Posterior cingulate gyrus (tissue), 11 donors: ENCODE data around the gene SCGN.

ENCODE experiments used
- DNase-seq, 10 donors: peaks; one replicate each; pipeline versions ENCODE4 v3.0.0 to v3.0.0-alpha.2; 2020 to 2021; ENCODE audit warnings: mixed read lengths in 3 of 10
- intact Hi-C: fragments of 100-400 bp; cut with DNase I; formaldehyde crosslinking; loops from one replicate; pipeline ENCODE4 v1.15.1; 2023

The SCGN gene

DNA sequence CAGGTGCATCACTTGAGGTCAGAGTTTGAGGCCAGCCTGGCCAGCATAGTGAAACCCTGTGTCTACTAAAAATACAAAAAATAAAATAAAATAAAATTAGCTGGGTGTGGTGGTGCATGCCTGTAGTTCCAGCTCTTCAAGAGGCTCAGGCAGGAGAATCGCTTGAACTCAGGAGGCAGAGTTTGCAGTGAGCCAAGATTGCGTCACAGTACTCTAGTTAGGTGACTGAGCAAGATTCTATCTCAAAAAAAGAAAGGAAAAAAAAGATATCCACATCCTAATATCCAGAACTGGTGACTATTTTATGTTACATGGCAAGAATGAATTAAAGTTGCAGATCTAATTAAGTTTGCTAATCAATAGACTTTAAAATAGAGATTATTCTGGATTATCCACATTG lies 32.5 kb downstream of the SCGN start:
- intact Hi-C loops, result no loop called here
- no peak for DNase-seq

DNA sequence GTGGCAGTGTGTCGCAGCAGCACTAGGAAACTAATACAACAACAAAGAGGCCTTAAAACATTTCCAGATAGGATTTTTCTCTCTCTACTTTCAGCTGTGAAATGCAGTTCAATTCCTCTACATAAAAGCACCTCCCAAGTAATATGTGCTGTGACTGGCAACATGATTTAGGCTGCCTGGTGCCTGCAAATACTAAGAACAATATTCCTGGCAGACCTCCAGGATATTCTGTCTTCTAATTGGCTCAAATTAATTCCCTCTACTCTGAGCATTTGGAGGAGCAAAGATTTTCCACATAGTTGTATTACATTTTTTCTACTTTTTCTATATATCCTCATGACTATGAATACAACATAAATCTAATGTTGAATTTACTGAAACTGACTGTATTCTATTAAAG lies 33.2 kb downstream of the SCGN start:
- no peak for DNase-seq
- intact Hi-C loops, result no loop called here

DNA sequence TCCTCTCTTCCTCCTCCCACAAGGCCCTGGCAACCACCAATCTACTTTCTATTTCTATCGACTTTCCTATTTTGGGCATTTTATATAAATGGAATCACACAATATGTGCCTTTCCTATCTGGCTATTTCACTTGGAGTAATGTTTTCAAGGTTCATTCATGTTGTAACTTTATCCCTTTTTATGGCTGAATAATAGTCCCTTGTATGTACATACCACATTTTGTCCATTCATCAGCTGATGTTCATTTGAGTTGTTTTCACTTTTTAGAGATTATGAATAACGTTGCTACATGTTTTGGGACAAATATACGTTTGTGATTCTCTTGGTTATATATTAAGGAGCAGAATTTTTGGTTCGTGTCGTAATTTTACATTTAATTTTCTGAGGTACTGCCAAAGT lies 33.9 kb downstream of the SCGN start:
- intact Hi-C loops, result no loop called here
- DNase-seq, result no peak

DNA sequence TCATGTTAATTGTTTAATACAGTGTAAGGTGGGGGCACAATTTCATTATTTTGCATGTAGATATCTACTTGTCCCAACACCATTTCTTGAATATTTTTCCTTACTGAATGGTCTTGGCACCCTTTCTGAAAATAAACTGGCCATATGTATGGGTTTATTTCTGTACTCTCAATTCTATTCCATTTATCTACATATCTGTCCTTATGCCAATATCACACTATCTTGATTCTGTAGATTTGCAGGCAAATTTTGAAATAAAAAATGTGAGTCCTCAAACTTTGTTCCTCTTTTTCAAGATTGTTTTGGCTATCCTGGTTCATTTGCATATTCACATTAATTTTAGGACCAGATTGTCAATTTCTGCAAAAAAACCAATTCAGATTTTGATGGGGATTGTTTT lies 34.8 kb downstream of the SCGN start:
- no peak for DNase-seq
- intact Hi-C loops, result no loop called here

DNA sequence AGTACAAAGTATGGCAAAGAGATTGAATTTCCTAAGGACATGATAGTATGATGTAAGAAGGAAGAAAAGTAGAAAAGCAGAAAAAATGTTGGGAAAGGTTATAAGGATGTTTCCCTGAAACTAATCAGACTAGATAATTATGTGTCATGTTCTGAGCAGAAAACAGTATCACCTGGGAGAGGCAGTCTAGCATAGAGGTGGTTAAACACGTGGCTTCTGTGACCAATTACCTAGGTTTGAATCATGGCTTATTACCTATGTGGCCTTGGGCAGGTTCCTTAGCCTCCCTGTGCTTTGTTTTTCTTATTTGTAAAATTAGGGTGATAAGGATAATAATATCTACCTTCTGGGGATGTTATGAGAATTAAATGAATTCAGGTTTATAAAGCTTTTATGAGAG lies 38.0 kb downstream of the SCGN start:
- intact Hi-C loops, result no loop called here
- DNase-seq, result no peak

DNA sequence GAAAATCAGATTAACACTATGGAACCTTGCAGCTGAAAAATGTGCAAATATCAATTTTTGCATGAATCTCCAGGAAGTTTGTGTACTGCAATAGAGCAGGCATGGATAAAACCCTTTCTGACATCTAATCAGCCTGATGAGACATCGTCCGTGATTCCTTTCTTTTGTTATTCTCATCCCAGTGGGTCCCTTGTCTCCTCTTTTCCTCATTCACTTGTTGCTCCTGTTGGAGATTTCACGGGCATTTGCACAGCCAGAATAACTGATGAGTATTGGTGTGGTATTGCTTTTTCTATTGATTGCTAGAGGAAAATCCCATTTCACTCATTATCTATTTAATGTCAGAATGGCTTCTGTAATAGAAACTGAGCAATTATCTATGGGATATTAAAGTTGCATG lies 39.9 kb downstream of the SCGN start:
- intact Hi-C loops, result no loop called here
- DNase-seq, result no peak

- DNase-seq, result no peak
- intact Hi-C loops, result no loop called here
Observed at GRCh38 chr6:25692472-25692871, 40.5 kb downstream of the SCGN start.

GRCh38 chr6:25694366-25694765 lies 42.4 kb downstream of the SCGN start:
- intact Hi-C loops, result no loop called here
- DNase-seq, result no peak

DNA sequence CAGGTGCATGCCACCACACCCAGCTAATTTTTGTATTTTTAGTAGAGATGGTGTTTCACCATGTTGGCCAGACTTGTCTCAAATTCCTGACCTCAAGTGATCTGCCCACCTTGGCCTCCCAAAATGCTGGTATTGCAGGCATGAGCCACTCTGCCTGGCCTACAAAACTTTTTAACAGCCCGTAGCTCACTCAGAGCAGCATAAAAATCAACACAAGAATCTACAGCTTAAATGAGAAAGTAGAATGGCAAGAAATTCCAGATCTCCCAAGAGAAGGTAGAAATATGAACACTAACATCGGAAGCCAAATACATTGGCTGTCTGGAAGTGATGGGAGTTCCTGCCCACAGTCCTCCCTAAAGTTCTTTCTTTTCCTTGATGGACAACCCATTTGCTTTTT lies 43.7 kb downstream of the SCGN start:
- DNase-seq, result no peak
- intact Hi-C loops, result no loop called here

DNA sequence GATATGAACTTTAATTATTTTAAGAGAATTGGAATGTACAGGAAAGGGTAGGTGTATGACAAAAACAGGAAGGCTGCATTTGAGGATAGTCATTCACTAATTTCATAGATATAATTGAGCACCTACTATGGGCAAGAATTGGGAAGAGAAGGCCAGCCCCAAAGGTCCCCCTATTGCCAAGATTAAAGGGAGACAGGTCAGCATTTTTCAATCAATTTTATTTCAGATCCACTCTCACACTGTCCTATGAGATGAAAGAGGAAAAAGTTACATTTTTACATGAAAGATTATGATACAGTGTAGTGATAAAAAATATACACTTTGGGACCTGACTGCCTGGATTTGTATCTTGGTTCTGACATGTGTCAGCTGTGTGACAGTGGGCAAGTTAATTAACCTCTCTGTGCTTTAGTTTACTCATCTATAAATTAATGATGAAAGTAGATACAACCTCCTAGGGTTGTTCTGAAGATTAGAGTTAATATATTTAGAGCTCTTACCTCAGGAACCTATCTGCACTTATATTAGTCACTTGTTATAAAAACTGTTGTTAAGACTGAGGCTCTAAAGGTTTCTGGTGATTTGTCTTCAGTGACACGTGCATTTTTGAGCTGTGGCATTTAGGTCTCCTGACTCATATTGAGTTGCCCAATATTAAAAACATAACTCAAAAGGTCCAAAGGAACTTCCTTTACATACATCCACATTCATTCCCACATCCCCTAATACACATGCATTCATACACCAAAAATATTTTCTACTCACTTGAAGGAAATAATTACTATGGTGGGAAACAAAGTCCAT lies 45.7 kb downstream of the SCGN start:
- intact Hi-C loops, result no loop called here
- no peak for DNase-seq

GRCh38 chr6:25698631-25699030 lies 46.6 kb downstream of the SCGN start:
- no peak for DNase-seq
- intact Hi-C loops, result no loop called here

GRCh38 chr6:25699649-25700048 lies 47.6 kb downstream of the SCGN start:
- intact Hi-C loops, result no loop called here
- no peak for DNase-seq

DNA sequence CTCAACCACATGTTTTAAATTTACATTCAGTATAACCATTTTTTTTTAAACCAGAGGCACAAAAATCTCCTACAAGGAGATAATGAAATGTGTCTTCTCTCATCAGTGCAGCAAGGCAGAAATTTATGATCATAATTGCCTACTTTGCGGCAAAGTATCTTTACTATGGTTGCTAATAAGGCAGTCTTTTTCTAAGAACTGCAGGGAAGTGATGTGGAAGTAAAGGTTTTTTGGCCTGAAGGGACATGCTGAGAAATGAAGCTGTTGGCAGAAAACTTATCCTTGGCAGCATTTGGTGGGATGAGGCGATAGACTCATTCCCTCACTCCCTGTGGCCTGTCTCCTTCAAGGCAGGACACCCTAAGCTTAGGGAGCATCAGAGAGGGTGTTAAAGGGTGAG lies 48.7 kb downstream of the SCGN start:
- DNase-seq, result no peak
- intact Hi-C loops, result no loop called here

- no peak for DNase-seq
- intact Hi-C loops, result no loop called here
Observed at GRCh38 chr6:25701807-25702206, 49.8 kb downstream of the SCGN start.

DNA sequence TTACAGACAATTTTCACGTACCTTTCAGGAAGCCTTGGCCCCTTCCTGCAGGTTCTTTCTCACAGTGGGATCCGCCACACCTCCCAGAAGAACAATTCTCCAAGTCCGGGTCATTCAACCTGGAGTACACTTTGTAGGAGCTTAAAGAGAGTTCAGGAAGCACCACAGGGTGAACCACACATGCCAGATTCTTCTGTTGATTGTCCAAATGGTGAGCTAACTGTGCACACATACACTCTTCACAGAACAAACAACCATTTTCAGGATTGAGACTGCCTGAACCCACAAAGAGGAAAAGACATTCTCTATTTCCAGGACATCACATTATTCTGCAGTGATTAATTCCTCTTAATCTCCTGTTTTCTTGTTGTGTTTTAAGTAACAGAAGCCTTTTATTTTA lies 51.0 kb downstream of the SCGN start:
- DNase-seq, result no peak
- intact Hi-C loops, result no loop called here

DNA sequence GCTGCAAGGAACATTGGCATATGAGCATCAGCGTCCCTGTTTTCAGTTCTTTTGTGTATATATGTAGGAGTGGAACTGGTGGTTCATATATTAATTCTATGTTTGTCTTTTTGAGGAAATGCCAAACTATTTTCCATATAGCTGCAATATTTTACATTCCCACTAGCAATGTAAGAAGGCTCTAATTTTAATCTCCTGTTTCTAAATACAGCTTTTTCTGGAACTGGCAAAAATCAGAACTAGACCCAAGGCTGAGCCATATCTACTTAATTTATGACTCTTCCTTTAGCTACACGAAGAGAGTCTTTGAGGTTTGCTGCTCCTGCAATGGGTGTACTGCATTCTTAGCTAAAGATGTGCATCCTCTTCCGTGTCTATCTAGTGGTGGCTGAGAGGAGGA lies 52.0 kb downstream of the SCGN start:
- intact Hi-C loops, result no loop called here
- DNase-seq, result no peak

DNA sequence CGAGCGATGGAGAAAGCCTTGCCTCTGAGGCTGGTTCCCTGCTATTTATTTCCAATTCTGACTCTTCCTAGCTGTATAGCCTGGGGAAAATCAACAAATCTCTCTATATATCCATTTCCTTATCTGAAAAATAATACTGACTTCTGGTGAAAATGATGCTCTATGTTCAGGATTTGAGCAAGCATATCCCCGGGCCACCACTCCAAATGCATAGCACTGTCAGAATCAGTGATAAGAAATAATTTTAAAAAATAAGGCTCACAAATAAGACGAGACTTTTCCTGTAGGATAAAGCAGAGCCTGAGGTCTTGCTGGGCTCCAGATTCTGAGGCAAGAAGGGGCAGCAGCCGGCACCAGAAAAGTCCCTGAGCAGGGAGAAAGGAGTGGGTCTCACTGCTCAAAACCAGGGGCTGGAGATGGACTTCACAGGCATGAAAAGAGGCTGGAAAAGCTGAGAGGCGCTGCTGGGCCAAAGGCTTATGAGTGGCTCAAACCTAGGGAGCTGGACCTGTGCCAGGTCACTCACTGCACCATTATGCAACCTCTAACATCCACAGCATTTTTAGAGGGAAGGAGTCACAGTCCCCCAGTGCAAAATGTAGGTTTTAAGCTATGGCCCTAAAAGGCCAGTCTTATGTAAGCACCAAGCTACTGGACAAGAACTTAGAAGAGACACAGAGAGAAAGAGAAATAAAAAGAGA lies 54.4 kb downstream of the SCGN start:
- peak in 1 of 10 donors; percentile 28 for DNase-seq
- intact Hi-C loops, result no loop called here

GRCh38 chr6:25709761-25710160 lies 57.7 kb downstream of the SCGN start:
- intact Hi-C loops, result loop anchor here (10.0 kb wide), 1 partner anchor 485 kb away; no protein-coding TSS in a partner anchor

DNA sequence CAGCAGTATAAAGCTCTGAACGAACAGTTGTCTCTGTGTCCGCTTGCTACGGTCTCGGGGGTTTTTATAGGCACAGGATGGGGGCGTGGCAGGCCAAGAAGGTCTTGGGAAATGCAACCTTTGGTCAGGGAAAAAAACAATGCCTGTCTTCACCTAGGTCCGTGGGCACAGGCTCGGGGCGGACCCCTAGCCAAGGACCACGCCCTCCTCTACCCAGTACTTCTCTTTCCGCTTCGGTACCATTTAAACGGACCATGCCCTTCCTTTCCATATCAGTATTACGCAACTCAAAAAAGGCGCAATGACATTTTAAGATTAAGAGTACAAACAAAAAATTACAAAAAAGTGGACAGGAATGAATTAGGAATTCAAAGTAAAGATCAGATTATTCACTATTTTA lies 58.3 kb downstream of the SCGN start:
- intact Hi-C loops, result loop anchor here (10.0 kb wide), 1 partner anchor 485 kb away; no protein-coding TSS in a partner anchor

More at GRCh38 chr6:25709761-25710160, 57.7 kb downstream of the SCGN start:
- DNase-seq, result no peak

DNA sequence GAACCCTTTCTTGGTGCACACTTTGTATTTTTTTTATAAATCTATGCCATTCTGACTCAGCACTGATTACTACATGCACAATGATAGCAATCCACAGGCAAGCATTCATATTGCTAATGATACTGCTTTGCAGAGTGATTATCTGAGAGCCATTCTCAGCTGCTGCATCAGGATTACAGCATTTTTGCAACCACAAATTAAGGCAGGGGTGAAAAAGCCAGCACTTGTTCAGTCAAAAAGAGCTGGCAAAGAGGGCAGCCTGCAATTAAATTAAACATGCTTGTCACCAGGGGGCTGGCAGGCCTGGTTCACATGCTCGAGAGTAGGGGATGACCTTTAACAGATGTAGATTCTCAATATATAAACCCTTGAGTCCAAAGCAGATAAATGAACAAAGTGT lies 61.8 kb downstream of the SCGN start:
- intact Hi-C loops, result loop anchor here (10.0 kb wide), 1 partner anchor 489 kb away; no protein-coding TSS in a partner anchor
- DNase-seq, result no peak

More for the DNA sequence above, 58.3 kb downstream of the SCGN start:
- DNase-seq, result no peak

GRCh38 chr6:25714765-25715164 lies 62.8 kb downstream of the SCGN start:
- intact Hi-C loops, result loop anchor here (10.0 kb wide), 1 partner anchor 490 kb away; no protein-coding TSS in a partner anchor

GRCh38 chr6:25715794-25716193 lies 63.8 kb downstream of the SCGN start:
- no peak for DNase-seq
- intact Hi-C loops, result loop anchor here (10.0 kb wide), 1 partner anchor 491 kb away; no protein-coding TSS in a partner anchor

More at GRCh38 chr6:25714765-25715164, 62.8 kb downstream of the SCGN start:
- no peak for DNase-seq
